Measurements from ENCODE around the gene GRAMD1A.
"Not testable (repeated sequence)": the region's sequence is repeated elsewhere in the genome, so short reads cannot be mapped to it uniquely, and the experiment has no call there.

The GRAMD1A gene

GRCh38 chr19:35021016-35021415, 20.9 kb downstream of the GRAMD1A start:
- no peak for DNase-seq (ENCODE audit: low read depth)

DNA sequence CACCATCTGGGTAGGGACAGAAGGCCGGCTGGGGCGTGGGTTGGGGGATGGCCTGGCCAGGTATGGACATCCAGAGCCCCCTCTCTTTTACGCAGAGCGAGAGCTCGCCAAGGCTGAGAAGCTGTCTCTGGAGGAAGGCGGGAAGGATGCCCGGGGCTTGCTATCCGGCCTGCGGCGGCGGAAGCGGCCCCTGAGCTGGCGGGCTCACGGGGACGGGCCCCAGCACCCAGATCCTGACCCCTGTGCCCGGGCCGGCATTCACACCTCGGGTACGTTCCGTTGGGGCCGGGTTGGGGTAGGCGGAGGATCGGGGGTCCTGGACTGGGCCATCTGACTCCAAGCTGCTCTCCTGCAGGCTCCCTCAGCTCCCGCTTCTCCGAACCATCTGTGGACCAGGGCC, 21.5 kb downstream of the GRAMD1A start:
- no peak for DNase-seq (ENCODE audit: low read depth)

DNA sequence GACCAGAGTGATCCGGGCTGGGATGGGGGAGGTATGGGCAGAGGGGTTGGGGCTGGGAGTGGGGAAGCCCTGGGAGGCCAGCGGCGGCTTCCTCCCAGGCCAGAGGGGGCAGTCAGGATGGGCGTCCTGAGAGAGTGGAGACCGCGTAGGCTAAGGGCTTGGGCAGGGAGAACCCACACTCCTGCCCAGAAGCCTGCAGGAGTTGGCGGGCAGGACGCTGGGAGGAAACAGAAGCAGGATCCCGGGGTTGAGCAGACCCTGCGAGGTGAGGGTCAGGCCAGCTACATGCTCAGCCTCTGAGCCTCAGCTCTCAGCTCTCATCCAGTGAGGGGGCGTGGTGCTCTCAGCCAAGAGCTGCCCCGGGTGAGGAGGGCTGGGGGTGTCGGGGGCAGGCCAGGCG, 22.3 kb downstream of the GRAMD1A start:
- DNase-seq (ENCODE audit: low read depth): no peak

- DNase-seq (ENCODE audit: low read depth): no peak
Observed at GRCh38 chr19:35023428-35023827, 23.3 kb downstream of the GRAMD1A start.

DNA sequence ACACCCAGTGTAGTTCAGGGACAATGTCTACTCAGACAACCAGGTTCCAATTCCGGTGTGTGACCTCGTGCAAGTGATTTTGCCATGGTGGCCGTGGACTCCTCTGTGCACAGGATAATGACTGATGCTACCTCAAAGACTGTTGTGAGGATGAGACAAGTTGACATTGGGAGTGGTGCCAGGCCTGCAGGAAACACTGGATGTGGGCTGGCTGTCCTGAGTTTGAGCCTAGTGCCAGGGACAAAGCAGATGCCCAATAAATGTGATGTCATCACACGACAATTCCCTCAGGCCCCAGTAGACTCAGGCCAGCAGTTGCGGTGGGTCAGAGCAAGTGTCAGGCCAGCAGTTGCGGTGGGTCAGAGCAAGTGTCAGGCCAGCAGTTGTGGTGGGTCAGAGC, 24.0 kb downstream of the GRAMD1A start:
- no peak for DNase-seq (ENCODE audit: low read depth)

DNA sequence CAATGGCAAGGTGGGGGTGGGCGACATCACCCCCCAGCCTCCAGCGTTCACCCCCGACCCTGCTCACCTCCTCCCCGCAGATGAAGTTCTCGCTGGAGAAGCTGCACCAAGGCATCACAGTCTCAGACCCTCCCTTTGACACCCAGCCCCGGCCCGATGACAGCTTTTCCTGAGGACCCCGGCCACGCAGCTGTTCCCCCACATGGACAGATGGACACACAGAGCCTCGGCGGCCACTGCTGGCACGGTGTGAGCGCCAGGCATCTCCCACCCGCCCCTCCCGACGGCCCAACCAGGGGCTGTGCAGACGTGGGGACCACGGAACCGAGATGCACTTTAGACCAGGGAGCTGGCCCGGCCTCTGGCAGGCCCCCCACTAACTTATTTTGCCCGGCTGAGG, 25.8 kb downstream of the GRAMD1A start:
- no peak for DNase-seq (ENCODE audit: low read depth)

GRCh38 chr19:35026418-35026817, 26.3 kb downstream of the GRAMD1A start:
- DNase-seq (ENCODE audit: low read depth): no peak

DNA sequence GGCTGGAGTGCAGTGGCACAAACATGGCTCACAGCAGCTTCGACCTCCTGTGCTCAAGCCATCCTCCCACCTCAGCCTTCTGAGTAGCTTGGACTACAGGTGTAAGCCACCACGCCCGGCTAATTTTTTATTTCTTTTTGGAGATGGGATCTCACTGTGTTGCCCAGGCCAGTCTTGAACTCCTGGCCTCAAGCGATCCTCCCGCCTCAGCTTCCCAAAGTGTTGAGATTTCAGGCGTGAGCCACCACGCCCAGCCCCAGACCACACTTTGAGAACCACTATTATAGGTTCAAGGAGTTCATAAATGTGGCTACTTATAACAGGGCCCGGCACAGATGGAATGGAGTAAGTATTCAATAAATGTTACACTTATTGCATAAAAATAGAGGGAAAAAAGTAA, 26.9 kb downstream of the GRAMD1A start:
- no peak for DNase-seq (ENCODE audit: low read depth)

- DNase-seq (ENCODE audit: low read depth): no peak
Observed at GRCh38 chr19:35027851-35028599, 27.9 kb downstream of the GRAMD1A start.

DNA sequence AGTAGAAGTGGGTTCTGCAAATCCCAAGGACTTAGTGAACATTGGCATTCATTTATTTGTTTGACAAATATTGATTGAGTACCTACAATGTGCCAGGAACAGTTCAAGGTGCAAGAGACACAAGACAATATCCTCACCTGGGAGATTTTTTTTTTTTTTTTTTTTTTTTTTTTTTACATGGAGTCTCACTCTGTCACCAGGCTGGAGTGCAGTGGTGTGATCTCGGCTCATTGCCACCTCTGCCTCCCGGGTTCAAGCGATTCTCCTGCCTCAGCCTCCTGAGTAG, 28.4 kb downstream of the GRAMD1A start:
- DNase-seq (ENCODE audit: low read depth): not testable (repeated sequence)

GRCh38 chr19:35029275-35029736, 29.2 kb downstream of the GRAMD1A start:
- DNase-seq (ENCODE audit: low read depth): not testable (repeated sequence)

- no peak for DNase-seq (ENCODE audit: low read depth)
Observed at GRCh38 chr19:35029737-35030256, 29.7 kb downstream of the GRAMD1A start.

DNA sequence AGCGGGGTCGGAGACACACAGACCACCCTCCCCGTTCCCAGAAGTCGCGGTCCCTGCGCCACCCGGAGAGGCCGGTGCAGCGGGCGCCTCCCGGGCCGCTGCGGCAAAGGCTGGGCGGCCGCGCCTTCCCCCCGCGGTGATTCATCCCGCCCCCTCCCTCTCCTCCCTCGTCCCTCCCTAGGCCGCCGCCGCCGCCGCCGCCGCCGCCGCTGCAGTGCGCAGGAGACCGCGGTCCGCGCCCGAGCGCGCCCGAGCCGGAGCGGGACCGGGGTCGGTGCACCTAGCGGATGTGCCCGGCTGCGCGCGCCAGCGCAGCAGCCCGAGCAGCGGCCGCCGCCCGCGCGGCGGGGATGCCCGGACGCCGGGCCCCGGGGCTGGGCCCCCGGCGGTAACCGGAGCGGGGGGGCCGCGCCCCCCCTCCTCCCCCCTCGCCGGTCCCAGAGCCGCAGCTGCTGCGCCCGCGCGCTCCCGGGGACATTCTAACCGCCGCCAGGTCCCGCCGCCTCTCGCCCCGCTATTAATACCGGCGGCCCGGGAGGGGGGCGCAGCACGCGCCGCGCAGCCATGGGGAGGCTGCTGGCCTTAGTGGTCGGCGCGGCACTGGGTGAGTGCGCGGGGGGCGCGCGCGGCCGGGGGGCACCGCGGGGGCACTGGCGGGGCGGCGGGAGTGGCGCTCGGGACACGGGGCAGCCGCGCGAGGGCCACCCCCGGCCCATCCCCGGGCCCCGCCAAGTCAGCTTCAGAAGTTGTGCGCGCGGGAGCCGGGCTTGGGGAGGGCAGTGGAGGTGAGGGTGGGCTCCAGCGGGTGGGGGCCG, 30.3 kb downstream of the GRAMD1A start, which contains the start of gene SCN1B:
TSS of gene SCN1B (plus strand) at position 214 of the 815 bp plus-strand sequence. CDS start at position 565, 351 bp downstream.
- peak; percentile 44 for DNase-seq (ENCODE audit: low read depth)

GRCh38 chr19:35031072-35031881, 31.2 kb downstream of the GRAMD1A start:
- no peak for DNase-seq (ENCODE audit: low read depth)

- no peak for DNase-seq (ENCODE audit: low read depth)
Observed at GRCh38 chr19:35032356-35032865, 32.3 kb downstream of the GRAMD1A start.

- DNase-seq (ENCODE audit: low read depth): no peak
Observed at GRCh38 chr19:35033067-35034004, 33.2 kb downstream of the GRAMD1A start.

- DNase-seq (ENCODE audit: low read depth): no peak
Observed at GRCh38 chr19:35034005-35034502, 33.9 kb downstream of the GRAMD1A start.

DNA sequence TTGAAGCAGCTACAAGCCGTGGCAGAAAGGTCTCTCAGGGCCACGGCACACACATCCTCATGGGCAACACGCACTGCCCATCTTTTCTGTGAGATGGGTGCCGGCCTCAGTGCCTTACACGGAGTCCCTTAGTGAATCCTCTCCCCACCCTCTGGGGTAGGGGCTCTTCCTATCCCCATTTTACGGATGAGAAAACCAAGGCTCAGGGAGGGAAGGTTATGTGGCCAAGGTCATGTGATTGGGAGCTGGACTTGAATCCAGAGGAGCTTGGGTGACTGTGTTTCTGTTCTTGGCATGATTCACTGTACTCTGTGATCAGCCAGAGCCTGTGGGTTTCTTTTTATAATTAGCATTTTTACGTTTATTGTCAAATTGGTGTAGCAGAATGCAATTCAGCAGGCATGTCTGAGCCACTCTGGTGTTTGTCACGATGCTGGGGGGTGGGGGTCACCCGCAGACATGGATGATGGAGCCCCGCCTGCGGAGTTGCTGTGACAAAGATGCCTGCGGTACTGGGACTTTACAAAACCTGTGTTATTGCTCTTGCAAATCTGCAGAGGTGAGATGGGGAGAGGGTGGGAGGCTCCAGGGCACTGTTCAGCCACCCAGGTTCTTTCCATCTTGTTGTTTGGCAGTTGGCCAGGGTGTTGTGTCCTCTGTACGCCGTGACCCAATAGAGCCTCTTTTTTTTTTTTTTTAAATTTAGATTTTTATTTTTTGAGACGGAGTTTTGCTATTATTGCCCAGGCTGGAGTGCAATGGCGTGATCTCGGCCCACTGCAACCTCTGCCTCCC, 34.7 kb downstream of the GRAMD1A start:
- no peak for DNase-seq (ENCODE audit: low read depth)

DNA sequence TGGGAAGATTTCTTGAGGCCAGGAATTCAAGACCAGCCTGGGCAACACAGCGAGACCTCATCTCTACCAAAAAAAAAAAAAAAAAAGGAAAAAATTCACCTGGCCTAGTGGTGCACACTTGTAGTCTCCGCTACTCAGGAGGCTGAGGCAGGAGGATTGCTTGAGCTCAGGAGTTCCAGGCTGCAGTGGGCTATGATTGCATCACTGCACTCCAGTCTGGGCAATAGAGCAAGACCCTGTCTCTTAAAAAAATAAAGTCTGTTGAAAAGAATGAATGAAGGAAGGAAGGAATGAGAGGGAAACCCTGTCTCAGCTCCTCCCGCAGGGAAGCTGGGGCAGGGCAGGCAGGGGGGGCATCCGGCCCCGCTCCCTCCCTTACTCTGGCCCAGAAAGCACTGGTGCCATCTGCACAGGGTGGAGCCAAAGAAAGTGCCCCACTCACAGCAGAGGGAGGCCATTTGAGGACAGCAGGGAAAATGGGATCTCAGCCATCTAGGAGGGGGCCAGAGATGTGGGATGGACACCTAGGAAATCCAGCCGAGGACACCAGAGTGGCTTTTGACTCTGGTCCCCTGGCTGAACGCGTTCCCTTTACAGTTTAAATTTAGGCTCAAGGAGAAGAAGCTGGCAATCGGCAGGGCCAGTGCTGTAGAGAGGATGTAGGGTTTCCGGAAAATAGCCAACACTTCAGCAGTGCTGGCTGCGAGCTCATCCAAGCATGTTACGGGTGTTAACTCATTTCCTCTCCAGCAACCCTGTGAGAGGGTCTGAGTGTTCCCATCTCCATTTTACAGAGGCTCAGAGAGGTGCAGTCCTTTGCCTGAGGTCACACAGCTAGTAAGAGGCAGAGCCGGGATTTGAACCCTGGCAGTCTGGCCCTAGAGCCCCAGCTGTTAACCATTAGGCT, 37.8 kb downstream of the GRAMD1A start:
- no peak for DNase-seq (ENCODE audit: low read depth)
